Measurements from ENCODE around the gene UBC.
"Not testable (repeated sequence)": the region's sequence is repeated elsewhere in the genome, so short reads cannot be mapped to it uniquely, and the experiment has no call there.

The UBC gene

GRCh38 chr12:124914392-124915238, at the start of gene UBC:
TSS of gene UBC (minus strand) at chr12:124914650. CDS start at chr12:124913771, 879 bp downstream.
- DNase-seq, result peak; percentile 96

GRCh38 chr12:124963211-124963610, 48.8 kb upstream of the UBC start:
- DNase-seq, result peak; percentile 27

DNA sequence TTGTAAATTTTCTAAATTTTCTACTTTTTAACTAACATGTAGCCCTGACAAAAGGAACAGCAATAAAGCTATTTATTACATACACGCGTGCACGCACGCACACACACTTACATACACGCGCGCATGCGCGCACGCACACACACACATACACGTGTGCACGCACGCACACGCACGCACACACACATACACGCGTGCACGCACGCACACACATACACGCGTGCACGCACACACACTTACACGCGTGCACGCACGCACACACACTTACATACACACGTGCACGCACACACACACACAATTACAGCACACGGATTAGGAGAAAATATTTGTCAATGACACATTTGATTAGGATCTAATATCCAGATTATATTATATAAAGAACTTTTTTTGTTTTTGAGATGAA, 46.6 kb upstream of the UBC start:
- DNase-seq, result no peak

- DNase-seq, result no peak
Observed at GRCh38 chr12:124956571-124956970, 42.1 kb upstream of the UBC start.

DNA sequence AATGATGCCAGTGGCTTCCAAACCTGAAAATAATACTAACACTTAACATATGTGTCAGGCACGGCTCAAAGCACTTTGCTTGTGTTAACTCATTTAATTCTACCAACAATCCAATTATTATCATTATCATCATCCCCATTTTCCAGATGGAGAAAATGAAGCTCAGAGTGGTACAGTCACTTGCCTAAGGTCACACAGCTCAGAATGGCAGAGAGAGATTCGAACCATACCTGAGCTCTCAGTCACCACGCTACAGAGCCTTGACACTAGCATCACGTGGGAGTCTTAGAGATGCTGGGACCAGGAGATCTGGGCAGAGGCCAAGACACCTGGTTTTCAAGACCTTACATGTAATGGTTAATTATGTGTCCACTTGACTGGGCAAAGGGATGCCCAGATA, 40.3 kb upstream of the UBC start:
- DNase-seq, result no peak

- no peak for DNase-seq
Observed at GRCh38 chr12:124953689-124954405, 39.4 kb upstream of the UBC start.

- DNase-seq, result no peak
Observed at GRCh38 chr12:124952801-124953200, 38.4 kb upstream of the UBC start.

DNA sequence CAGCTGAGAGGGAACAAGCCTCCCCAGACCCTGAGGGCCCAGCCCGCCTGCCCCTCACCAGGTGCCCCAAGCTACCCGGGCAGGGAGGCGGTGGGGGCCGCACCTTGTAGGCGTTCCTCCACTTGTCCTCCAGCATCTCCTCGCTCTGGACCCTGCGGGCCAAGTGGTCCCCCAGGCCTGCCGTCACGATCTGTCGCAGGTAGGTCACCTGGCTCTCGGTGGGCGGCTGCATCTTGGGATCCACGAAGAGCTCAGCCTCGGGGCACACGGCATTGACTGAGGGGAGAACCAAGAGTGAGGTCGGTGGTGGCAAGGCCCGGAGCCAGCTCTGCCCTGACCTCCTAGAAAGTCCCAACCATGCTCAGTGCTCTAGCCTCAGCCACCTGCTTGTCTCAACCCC, 37.8 kb upstream of the UBC start:
- DNase-seq, result no peak

GRCh38 chr12:124949779-124950728, 35.6 kb upstream of the UBC start:
- DNase-seq, result no peak

GRCh38 chr12:124949066-124949465, 34.6 kb upstream of the UBC start:
- no peak for DNase-seq

DNA sequence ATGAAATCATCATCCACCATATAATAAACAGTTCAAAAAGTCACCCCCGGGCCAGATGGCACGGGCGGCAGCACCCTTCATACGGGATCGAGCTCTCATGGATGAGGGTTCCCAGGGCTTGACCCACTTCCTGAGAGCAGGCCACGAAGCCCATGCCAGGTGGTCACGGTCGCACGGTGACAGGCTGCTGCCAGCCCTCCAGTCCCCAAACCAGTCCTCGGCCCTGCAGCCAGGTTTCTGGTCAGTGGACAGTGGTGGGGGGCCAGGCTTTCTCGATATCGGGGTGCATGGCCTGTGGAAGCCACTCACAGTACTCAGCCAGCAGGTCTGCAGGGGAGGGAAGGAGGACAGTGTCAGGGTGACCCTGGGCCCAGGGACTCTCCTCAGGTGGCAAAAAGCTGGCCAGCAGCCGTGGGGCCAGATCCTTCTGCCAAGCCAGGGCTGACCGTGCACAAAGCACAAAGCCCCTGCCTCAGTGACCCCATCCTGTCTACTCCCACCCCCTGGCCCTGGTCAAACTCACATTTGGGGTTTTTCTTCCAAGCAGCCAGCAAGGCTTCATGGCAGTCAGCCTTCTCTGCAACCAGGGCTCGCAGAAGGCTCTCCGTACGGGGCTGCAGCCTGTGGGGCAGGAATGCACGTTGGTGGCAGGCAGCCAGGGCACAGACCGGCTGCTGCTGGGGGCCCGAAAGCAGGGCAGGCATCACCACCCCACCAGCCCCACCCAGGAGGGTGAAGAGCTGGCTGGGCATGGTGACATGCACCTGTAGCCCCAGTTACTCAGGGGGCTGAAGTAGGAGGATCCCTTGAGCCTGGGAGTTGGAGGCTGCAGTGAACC, 33.3 kb upstream of the UBC start:
- DNase-seq, result no peak

DNA sequence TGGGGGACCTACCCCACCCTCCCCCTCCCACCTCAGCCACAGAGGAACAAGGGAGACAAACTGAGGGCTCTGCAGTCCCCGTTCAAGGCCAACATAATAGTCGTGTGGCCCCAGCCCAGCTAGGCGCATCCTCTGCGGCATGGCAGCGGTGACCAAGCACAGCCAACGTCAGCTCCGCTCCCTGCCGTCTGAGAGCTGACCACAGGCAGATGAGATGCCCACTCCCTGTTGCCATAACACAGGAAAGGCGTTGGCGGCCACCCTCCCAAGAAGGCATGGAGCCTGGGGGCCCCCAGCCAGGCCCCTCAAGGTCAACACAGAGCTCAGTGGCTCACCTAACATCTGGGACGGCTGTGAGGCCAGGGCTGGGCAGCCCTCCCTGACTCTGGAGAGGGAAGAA, 32.6 kb upstream of the UBC start:
- DNase-seq, result no peak

- no peak for DNase-seq
Observed at GRCh38 chr12:124946447-124946793, 32.0 kb upstream of the UBC start.

DNA sequence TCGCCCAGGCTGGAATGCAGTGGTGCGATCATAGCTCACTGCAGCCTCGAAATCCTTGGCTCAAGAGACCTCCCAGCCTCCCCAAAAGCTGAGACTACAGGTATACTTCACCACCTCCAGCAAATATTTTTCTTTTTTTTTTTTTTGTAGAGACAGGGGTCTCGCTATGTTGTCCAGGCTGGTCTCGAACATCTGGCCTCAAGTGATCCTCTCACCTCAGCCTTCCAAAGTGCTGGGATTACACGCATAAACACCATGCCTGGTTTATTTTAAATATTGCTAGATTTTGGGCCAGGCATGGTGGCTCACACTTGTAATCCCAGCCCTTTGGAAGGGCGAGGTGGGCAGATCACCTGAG, 26.7 kb upstream of the UBC start:
- DNase-seq, result no peak

DNA sequence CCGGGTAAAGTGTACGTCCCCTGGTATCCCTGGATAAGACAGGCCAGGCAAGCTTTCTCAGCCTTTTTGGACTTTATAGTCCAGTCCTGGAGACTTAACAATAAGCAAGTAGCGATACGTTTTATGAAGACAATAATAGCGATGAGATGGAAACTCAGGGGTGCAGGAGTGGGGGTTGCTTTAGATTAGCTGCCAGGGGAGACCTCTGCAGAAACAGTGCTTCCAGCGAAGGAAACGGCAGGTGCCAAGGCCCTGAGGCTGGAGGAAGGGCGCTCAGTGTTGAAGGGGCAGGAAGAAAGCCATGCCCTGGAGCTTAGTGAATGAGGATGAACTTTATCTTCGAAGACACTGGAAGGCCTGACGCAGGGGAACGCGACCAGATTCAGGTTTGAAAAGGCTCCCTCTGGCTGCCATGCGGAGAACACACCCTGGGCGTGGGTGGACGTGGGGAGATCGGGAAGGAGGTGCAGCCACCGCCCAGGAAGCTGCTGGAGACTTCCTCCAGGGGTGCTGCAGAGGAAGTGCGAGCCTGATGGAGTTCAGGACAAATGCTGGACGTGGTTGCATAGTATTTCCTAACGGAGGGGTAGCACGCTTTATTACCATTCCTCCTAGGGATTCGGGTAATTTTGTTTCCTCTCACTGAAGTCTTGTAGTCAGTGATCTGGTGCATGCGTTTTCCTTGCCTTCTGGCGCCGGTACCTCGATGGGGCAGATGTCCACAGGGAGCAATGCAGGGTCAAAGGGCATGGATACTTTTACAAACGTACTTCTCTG, 26.1 kb upstream of the UBC start:
- peak; percentile 94 for DNase-seq

- DNase-seq, result no peak
Observed at GRCh38 chr12:124940143-124940392, 25.6 kb upstream of the UBC start.

DNA sequence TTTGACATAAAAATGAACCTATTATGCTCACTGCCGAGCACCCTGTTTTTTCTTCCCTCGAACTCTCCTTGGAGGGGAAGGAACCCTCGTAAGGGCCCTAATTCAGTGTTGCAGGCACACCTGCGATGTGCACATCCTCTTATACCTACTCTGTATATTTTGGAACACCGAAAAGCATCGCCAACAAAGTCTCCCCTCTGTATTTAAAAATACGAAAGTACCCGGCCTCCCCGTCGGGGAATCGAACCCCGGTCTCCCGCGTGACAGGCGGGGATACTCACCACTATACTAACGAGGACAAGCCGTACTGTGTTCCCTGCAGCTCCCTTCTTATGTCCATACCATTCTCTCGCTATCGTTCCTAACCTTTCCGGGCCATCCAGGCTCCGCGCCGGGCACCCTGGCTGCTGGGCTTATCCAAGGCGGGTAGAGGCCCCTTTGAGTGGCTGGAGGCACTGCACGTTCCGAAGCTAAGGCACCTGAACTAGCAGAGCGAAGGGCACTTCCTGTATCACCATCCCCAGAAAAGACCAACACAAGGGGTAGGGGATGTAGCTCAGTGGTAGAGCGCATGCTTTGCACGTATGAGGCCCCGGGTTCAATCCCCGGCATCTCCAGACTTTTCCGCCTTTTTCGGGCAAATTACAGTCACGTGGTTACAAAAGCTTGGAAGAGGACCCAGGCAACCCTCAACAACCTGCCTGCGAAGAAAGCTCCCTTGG, 25.1 kb upstream of the UBC start:
- peak; percentile 87 for DNase-seq

DNA sequence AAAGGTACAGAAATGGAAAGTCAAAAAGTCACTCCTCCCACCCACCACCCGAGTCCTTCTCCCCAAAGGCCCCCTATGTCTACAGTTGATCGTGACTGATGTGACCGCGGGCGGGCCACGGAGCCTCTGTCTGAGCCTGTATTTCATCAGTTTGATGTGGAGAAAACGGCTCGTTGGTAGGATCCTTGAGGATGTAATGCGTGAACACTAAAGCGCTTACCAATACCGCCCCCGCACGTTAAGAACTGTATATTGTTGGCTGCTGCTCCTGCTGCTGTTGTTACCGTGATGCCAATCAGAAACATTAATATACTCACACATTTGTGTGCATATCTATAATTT, 24.6 kb upstream of the UBC start:
- peak; percentile 87 for DNase-seq

DNA sequence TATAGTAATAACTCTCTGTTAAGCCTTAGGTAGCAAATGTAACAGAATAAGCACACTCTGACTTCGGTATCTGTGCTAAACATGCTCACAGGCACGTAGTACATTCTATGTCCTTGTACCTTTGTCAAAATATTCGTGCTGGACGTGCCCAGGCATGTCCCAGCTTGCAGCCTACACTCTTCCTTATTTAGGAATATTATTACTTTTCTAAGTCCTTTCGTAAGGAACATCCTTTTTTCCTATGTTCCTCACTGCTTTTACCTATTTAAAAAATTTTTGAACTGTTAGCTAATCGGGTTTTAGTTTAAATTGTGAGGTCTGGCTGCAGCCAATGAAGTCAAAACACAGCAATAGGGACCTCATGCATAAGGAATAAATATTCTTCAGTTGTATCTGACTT, 24.1 kb upstream of the UBC start:
- DNase-seq, result peak; percentile 74

- DNase-seq, result no peak
Observed at GRCh38 chr12:124938108-124938507, 23.7 kb upstream of the UBC start.

DNA sequence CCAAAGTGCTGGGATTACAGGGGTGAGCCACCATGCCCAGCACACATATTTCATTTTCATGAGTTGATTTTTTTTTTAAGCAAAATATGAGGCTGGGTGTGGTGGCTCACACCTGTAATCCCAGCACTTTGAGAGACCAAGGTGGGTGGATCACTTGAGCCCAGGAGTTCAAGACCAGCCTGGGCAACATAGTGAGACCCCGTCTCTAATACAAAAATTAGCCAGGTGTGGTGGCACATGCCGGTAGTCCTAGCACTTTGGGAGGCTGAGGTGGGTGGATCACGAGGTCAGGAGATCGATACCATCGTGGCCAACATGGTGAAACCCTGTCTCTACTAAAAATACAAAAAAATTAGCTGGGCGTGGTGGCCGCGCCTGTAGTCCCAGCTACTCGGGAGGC, 17.1 kb upstream of the UBC start:
- DNase-seq, result not testable (repeated sequence)

All from suppressor macrophage treated with lipopolysaccharide for 4 hours (primary cell).